KG1 (cell line): ENCODE results near the gene AKR1C3.
"Not testable (repeated sequence)": the region's sequence is repeated elsewhere in the genome, so short reads cannot be mapped to it uniquely, and the experiment has no call there.

Experiments
- DNase-seq: peaks from one replicate; lab custom pipeline; 2025; lab: John Stamatoyannopoulos, UW

AKR1C3 gene

DNA sequence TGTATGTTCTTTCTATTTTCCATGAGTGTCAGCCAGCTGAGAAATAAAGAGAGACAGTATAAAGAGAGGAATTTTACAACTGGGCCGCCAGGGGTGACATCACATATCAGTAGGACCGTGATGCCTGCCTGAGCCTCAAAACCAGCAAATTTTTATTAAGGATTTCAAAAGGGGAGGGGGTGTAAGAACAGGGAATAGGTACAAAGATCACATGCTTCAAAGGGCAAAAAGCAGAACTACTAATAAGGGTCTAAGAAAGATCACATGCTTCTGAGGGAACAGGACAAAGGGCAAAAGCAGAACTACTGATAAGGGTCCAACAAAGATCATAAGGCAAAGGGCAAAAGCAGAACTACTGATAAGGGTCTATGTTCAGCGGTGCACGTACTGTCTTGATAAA is 43.5 kb downstream of the AKR1C3 start:
- DNase-seq: not testable (repeated sequence)

DNA sequence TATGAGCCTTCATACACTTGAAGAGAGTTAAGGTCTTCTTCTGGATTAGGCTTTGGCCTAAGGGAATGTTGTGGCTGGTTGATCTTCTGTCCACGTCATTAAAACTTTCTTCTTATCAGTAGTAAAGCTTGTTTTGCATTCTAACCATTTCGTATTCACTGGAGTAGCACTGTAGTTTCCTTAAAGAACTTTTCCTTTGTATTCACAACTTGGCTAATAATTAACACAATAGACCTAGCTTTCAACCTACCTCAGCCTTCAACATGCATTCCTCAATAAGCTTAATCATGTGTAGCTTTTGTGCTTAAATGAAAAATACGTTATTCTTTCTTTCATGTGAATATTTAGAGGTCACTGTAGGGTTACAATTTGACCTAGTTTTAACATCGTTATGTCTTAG is 48.0 kb downstream of the AKR1C3 start:
- DNase-seq: no peak

GRCh38 chr10:5143137-5143536 is 48.9 kb downstream of the AKR1C3 start:
- DNase-seq: no peak

GRCh38 chr10:5146920-5147254 is 52.7 kb downstream of the AKR1C3 start:
- DNase-seq: no peak

DNA sequence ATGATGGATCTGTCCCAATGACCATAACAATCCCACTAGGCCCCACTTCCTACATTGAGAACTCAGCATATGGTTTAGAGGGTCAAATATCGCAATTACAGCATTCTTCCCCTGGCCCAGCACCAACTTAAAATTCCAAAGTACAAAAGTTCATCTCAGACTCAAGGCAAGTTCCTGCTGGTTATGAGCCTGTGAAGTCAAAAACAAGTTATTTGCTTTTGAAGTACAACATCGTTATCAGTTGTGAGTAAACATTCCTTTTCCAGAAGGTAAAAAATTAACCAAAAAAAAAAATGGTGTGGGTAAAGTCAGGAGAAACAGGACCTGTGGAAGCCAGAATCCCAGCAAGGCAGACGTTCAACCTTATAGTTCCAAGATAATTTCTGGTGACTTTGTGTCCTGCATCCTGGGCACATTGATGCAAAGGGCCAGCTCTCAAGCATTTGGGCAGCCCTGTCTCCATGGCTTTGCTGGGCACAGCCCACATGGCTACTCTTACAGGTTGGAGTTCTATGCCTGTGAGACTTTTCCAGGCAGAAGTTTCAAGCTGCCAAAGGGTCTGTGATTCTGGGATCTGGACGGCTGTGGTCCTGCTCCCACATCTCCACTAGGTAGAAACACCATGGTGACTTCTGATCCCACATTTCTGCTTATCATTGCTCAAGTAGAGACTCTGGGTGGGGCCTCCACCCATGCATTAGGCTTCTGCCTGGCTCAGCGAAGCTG is 53.2 kb downstream of the AKR1C3 start:
- no peak for DNase-seq

DNA sequence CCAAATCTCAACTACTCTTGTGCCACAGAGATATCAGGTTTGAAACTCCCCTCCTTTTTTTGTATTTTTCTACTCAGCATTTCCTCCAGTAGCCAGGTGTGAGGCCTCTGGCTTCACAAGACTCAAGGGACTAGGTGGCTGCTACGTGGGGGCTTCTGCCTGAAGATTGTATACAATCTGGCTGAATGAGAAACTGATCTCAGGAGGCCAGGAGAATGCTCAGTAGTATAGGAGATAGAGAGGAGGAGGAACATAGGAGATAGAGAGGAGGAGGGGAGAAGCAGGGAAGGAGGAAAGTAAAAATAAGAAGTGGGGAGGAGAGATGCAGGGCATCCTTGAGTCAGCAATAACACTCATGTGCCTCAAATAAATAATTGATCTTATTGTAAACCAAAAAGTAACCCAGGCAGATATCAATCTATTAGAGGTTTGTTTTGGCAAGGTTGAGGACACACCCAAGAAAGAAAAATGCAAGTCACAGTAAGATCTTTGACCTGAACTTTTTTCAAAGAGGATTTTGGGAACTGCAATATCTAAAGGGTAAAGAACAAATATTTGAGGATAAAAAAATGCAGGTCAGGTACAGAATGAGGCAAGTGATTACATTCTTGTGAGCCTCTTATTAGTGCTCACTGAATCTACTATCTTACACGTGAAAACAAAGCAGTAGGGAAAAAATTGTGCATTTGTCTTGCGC is 53.9 kb downstream of the AKR1C3 start:
- DNase-seq: no peak

GRCh38 chr10:5148678-5149032 is 54.4 kb downstream of the AKR1C3 start:
- DNase-seq: no peak

DNA sequence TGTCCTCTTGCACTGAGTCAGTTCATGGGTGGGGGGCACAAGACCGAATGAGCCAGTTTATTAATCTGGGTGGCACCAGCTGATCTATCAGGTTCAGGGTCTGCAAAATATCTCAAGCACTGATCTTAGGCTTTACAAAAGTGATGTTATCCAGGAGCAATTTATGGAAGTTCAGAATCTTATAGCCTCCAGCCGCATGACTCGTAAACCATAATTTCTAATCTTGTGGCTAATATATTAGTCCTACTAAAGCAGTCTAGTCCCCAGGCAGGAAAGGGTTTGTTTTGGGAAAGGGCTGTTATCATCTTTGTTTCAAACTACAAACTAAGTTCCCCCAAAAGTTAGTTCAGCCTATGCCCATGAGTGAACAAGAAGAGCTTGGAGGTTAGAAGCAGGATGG is 56.9 kb downstream of the AKR1C3 start:
- DNase-seq: no peak

GRCh38 chr10:5155951-5156350 is 61.7 kb downstream of the AKR1C3 start:
- DNase-seq: no peak
